Frontal cortex (tissue), 4 donors: ENCODE results near the gene CMTM4. TPM values are rescaled to one million over a fixed set of nuclear protein-coding genes. Genes with fewer than 3 reads are reported as not detected.
A peak's percentile ranks its signal among the peaks of the same experiment; 100 is the strongest.
"Not testable (repeated sequence)": the region's sequence is repeated elsewhere in the genome, so short reads cannot be mapped to it uniquely, and the experiment has no call there.

Experiments
- DNase-seq, 2 donors: peaks; one replicate each; pipeline ENCODE4 v3.0.0; 2012; ENCODE audit warnings: low spot score in 2 of 2
- FAIRE-seq: peaks from 2 replicates; lab custom pipeline; 2012; peaks lifted over from hg19 to GRCh38; lab: Jason Lieb, UNC
- total RNA-seq: library from RNA; depleted of rRNA; stranded (reverse); fragments of >200 nt; gene quantifications from one replicate; pipeline ENCODE4 v1.2.3, GENCODE V29; 2014
- donor health status: control.
- donor health status: control.
- donor health status: control.

The CMTM4 gene
- total RNA-seq, 1 donor from 2014 or later: 51.0 TPM

- peak in 1 of 2 donors; percentile 68 for DNase-seq
- no peak for FAIRE-seq
These were observed 45.7 kb downstream of the CMTM4 start for GRCh38 chr16:66650707-66651473.

GRCh38 chr16:66649636-66650205 is 46.8 kb downstream of the CMTM4 start:
- DNase-seq (no peak), FAIRE-seq (no peak)

GRCh38 chr16:66649167-66649566 is 47.4 kb downstream of the CMTM4 start:
- FAIRE-seq: no peak

GRCh38 chr16:66647866-66648265 is 48.7 kb downstream of the CMTM4 start:
- no peak for DNase-seq
- FAIRE-seq: no peak

More at GRCh38 chr16:66649167-66649566, 47.4 kb downstream of the CMTM4 start:
- DNase-seq: no peak

GRCh38 chr16:66641387-66641786 is 55.2 kb downstream of the CMTM4 start:
- FAIRE-seq (no peak), DNase-seq (no peak)

- DNase-seq: no peak
- FAIRE-seq: no peak
These were observed 55.7 kb downstream of the CMTM4 start for GRCh38 chr16:66640724-66641314.

- DNase-seq: no peak
- FAIRE-seq: no peak
These were observed 57.3 kb downstream of the CMTM4 start for GRCh38 chr16:66639091-66639885.

- DNase-seq (no peak), FAIRE-seq (no peak)
These were observed 58.7 kb downstream of the CMTM4 start for GRCh38 chr16:66637806-66638205.

GRCh38 chr16:66636199-66636598 is 60.3 kb downstream of the CMTM4 start:
- no peak for FAIRE-seq

GRCh38 chr16:66635406-66635805 is 61.1 kb downstream of the CMTM4 start:
- no peak for DNase-seq
- FAIRE-seq: no peak

More at GRCh38 chr16:66636199-66636598, 60.3 kb downstream of the CMTM4 start:
- no peak for DNase-seq

- no peak for DNase-seq
- FAIRE-seq: no peak
These were observed 61.9 kb downstream of the CMTM4 start for GRCh38 chr16:66634527-66635196.

- DNase-seq, FAIRE-seq: not testable (repeated sequence)
These were observed 65.0 kb downstream of the CMTM4 start for GRCh38 chr16:66631558-66631957.

GRCh38 chr16:66630561-66631260 is 65.8 kb downstream of the CMTM4 start:
- not testable (repeated sequence) for DNase-seq, FAIRE-seq

GRCh38 chr16:66629856-66630255 is 66.7 kb downstream of the CMTM4 start:
- FAIRE-seq: no peak
- no peak for DNase-seq

- not testable (repeated sequence) for FAIRE-seq, DNase-seq
These were observed 68.7 kb downstream of the CMTM4 start for GRCh38 chr16:66627611-66628378.

GRCh38 chr16:66623755-66624154 is 72.8 kb downstream of the CMTM4 start:
- FAIRE-seq: no peak
- DNase-seq: no peak

GRCh38 chr16:66622863-66623262 is 73.7 kb downstream of the CMTM4 start:
- no peak for DNase-seq
- FAIRE-seq: no peak

- DNase-seq (no peak), FAIRE-seq (no peak)
These were observed 74.6 kb downstream of the CMTM4 start for GRCh38 chr16:66621973-66622372.
